ENCODE results near the gene MGST2.
"Not testable (repeated sequence)": the region's sequence is repeated elsewhere in the genome, so short reads cannot be mapped to it uniquely, and the experiment has no call there.

Gene MGST2

DNA sequence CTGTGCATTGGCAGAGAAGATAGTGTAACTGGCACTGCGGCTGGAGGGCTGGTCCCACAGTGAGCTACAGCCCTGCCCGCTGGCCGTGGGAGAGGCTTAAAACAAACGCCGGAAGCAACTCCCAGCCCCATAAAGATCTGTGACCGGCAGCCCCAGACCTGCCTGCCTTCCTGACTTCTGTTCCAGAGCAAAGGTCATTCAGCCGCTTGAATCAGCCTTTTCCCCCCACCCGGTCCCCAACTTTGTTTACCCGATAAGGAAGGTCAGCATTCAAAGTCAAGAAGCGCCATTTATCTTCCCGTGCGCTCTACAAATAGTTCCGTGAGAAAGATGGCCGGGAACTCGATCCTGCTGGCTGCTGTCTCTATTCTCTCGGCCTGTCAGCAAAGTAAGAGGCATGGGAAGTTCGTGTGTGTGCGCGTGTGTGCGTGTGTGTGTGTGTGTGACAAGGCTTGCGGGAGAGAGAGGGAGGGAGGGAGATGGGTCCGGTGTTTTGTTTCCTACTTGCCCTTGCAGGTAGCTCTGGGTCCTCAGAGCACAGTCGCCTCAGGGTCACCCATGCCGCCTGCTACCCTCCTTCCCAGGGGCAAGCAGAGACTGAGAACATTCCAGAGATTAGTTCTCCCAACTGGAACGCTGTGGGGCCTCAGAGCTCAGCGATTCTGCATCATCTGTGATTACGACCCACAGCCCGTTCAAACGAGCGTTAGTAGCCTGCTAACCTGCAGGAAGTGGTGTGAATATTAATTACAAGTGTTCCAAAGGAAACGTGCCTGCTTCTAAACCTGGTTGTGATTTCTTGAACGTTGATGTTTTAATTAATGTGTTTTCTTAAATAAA, at the start of gene MGST2:
TSS of gene MGST2 (plus strand) at position 130 of the 840 bp plus-strand sequence. CDS start at position 331, 201 bp downstream.
- no peak for DNase-seq (ENCODE audit: low read depth in 2 of 2)

DNA sequence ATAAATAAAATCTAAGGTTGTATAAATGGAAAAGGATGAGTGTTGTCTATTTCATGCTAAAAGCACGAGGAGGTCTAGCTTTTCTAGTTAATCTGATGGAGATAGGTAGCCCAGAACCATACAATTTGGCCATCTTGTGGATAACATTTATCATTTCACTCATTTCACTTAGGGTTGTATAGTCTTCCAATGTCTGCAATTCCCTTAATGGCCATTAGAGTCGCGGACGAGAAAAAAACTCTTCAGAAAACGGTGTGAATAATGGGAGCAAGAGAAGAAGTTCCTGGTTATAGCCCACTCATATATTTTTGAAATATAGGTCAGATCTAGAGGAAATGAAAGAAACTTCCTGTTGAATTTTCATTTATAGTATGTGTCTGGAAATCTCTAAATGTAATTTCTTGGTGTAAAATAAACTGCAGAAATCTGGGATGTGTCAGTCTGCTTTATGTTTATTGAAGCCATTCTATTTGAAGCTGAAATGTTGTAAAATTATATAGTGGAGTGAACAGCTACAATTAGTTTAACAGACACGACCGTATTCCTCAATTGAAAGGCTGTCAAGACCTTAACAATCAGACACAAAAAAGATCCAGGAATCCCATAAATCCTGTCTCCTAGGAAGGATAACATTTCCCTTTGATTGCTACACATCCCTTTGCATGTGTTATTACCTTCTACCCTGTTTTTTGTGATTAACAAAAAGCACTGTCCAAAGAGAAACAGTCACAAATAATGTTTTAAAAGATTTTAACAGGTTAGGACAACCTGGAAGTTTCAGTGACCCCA, 47.7 kb upstream of the MGST2 start:
- no peak for DNase-seq (ENCODE audit: low read depth in 2 of 2)

GRCh38 chr4:139619644-139620043, 46.0 kb upstream of the MGST2 start:
- no peak for DNase-seq (ENCODE audit: low read depth in 2 of 2)

DNA sequence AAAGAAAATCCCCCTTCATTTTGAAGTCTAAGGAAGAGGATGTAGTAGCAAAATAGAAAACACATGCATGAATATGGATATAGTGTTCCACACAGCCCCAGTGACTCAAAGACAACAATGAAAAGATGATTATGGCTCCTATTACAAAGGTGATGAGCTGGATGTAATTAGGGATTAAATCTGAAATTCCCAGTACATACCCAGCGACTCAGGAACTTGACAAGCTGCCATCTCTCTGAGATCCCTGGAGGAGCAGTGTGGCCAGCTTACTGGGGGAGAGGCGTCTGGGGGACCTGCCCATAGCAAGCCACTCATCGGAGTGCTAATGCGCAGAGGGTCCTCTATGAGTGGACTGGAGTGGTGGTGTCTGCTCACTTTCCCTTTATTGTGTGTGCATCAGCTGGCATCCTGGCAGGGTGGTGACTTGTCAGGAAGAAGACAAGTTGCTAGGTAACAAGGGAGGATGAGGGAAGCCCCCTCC, 42.7 kb upstream of the MGST2 start:
- DNase-seq (ENCODE audit: low read depth in 2 of 2): no peak

- DNase-seq (ENCODE audit: low read depth in 2 of 2): no peak
These were observed 41.1 kb upstream of the MGST2 start for GRCh38 chr4:139624441-139625092.

DNA sequence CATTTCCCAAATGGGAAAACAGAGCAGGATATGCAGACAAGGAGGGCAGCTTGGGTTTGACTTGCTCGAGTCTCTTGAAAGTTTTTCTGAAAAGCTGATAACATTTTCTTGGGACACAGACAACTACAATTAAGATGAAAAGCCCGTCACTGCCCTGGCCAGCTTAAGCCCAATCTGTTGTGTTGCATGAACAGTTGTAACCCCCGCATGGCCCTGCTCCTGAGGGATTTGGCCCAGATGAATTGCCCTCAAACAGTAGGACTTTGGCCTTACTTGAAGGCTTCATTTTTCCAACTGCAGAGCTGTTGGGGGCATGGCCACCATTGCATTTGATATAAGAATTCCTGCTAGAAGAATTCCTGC, 40.5 kb upstream of the MGST2 start:
- DNase-seq (ENCODE audit: low read depth in 2 of 2): no peak

DNA sequence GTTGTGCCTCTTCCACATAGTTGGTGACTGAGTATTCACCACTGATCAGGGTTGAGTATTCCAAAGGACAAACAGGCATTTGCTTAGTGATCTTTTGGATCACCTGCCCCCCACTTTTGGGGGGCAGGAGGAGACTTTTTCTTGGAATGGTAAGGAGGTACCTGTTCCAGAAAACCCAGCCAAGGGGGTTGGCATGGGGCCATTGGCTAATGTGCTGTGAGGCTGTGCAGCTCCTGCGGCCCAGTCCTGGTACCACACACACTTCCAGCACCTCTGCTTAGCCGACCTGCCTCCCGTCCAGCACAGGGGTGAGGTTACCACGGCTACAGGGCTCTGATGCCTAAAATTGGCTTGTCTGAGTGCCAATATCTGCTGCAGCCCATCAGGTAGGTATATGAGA, 40.1 kb upstream of the MGST2 start:
- DNase-seq (ENCODE audit: low read depth in 2 of 2): no peak

- DNase-seq (ENCODE audit: low read depth in 2 of 2): no peak
These were observed 37.2 kb upstream of the MGST2 start for GRCh38 chr4:139628184-139629012.

DNA sequence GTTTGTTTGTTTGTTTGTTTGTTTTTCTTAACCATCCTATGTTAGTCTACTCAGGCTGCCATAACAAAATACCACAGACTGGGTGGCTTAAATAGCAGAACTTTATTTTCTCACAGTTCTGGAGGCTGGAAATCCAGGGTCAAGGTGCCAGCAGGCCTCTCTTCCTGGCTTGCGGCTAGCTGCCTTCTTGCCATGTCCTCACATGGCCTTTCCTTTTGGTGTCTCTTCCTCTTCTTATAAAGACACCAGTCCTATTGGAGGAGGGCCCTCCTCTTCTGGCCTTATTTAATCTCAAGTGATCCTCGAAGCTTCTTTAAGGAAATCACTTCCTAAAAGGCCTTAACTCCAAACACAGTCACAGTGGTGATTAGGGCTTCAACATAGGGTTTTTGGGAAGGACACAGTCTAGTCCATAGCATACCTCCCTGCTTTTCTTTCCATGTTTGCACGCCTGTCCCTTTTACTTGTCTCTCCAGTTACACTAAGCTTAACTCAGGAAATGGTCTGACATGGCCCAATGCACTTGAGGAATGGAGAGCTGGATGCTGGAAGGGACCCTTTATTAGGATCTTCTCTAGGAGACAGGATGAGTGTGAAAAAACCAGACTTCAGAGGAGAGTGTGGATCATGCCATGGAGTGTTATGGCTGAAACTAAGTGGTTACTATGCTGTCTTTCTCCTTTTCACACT, 36.0 kb upstream of the MGST2 start:
- DNase-seq (ENCODE audit: low read depth in 2 of 2): no peak

DNA sequence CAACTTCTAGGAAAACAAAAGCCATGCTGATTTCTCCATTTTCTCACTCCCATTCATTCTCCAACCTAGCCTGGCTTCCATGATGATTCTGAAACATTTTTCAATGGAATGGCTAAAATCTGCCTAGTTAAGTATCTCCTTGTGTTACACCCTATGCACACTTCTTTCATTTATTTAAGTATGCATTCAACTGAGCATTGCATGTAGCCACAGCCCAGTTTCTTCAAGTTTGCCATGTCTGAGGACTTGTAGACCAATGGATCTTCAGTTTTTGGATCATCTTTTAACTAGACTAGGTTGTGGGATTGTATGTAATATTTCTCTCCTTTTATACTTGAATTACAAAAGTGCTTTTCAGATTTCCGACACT, 35.5 kb upstream of the MGST2 start:
- DNase-seq (ENCODE audit: low read depth in 2 of 2): no peak

GRCh38 chr4:139630991-139631390, 34.6 kb upstream of the MGST2 start:
- DNase-seq (ENCODE audit: low read depth in 2 of 2): no peak

DNA sequence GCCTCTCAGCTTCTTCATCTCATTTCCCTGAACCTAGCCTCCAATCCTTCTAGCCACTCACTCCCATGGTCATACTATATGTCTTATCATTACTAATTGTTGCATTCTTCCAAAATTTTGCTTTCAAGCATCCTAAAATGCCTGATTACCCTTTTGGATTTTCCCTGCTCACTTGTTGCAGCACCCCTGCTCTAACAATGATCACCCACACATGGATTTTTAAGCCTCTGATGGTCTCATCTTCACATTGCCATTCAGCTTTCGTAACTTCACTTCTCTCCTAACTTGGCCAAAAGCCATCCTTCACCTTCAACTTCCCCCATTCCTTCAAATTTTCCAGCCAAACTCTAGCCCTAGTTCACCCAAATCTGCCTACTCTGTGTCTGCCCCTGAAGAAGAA, 33.8 kb upstream of the MGST2 start:
- DNase-seq (ENCODE audit: low read depth in 2 of 2): no peak

DNA sequence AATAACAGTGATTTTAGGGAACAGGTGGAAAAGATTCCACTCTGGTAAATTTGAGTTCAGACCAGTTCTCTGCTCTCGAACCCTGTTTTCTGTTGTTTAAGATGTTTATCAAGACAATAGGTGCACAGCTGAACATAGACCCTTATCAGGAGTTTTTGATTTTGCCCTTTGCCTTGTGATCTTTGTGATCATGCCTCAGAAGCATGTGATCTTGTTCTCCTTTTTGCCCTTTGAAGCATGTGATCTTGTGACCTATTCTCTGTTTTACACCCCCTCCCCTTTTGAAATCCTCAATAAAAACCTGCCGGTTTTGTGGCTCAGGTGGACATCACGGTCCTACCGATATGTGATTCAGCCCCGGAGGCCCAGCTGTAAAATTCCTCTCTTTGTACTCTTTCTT, 32.9 kb upstream of the MGST2 start:
- not testable (repeated sequence) for DNase-seq (ENCODE audit: low read depth in 2 of 2)

GRCh38 chr4:139633195-139633594, 32.4 kb upstream of the MGST2 start:
- no peak for DNase-seq (ENCODE audit: low read depth in 2 of 2)

DNA sequence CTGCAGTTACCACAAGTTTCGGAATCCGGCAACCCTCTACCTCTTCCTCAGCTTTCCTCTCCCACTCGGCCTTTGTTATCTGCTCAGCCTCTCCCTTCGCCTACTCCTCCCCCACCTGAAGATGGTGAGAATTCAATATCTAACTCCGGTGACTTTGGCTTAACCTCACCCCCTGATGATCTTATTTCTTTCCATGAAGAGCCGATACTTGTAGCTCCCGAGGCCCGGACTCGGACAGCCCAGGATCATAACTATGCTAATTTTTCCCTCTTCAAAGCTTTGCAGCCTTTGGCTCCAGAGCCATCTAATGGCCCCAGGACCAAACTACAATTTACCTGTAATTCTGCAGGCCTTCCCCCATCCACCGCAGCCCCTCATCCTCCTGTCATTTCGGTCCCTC, 32.0 kb upstream of the MGST2 start:
- no peak for DNase-seq (ENCODE audit: low read depth in 2 of 2)

DNA sequence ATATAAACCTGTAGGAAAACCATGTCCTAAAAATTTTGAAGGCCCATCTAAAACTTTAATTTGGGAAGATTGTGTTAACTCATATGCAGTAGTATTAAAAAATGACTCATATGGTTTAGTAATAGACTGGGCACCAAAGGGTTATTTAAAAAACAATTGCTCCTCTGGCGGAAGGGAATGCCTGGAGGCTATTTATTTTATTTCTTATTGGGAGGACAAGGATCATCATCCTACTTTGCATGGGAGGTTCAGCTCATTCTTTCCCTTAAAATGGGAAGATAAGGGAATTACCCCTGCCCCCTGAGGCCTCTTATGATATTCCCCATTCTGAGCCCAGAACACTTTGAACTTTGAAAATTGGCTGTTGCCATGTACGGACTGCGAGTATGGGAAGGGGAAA, 29.7 kb upstream of the MGST2 start:
- no peak for DNase-seq (ENCODE audit: low read depth in 2 of 2)

DNA sequence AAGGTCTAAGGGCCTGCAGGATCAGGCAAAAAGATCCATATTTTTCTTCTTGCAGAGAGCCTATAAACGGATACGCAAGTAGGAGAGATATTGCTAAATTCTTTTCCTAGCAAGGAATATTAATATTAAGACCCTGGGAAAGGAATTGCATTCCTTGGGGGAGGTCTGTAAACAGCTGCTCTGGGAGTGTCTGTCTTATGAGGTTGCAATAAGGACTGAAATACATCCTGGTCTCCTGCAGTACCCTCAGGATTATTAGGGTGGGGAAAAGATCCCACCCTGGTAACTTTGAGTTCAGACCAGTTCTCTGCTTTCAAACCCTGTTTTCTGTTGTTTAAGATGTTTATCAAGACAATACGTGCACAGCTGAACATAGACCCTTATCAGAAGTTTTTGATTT, 27.3 kb upstream of the MGST2 start:
- not testable (repeated sequence) for DNase-seq (ENCODE audit: low read depth in 2 of 2)

- no peak for DNase-seq (ENCODE audit: low read depth in 2 of 2)
These were observed 26.0 kb upstream of the MGST2 start for GRCh38 chr4:139639654-139640053.

GRCh38 chr4:139641218-139641617, 24.4 kb upstream of the MGST2 start:
- DNase-seq (ENCODE audit: low read depth in 2 of 2): no peak

GRCh38 chr4:139642364-139642763, 23.3 kb upstream of the MGST2 start:
- DNase-seq (ENCODE audit: low read depth in 2 of 2): no peak
